Gastroesophageal sphincter (tissue), 4 donors: ENCODE measurements around the gene POU4F2. TPM values are rescaled to one million over a fixed set of nuclear protein-coding genes. Genes with fewer than 3 reads are reported as not detected.

Experiments used
- ATAC-seq: fragments of 150-250 bp; one replicate; pipeline ENCODE4 v1.9.1; 2016; ENCODE audit warnings: mild to moderate bottlenecking, moderate library complexity
- H3K27ac ChIP-seq, 4 donors: fragments of 200-600 bp; sonication (generic) in 3 of 4; 1 replicate in 3 of 4; 2 replicates in 1 of 4; pipeline ENCODE4 v1.5.1; 2016 to 2019
- H3K27me3 ChIP-seq: fragments of 200-600 bp; sonication (generic); one replicate; pipeline ENCODE4 v1.5.1; 2019
- H3K36me3 ChIP-seq, 2 donors: fragments of 200-600 bp; sonication (generic); one replicate each; pipeline ENCODE4 v1.5.1; 2019; ENCODE audit warnings: control low read depth in 1 of 2
- H3K4me1 ChIP-seq, 3 donors: fragments of 200-600 bp; sonication (generic); 1 replicate in 2 of 3; 2 replicates in 1 of 3; pipeline ENCODE4 v1.5.1; 2016 to 2019; ENCODE audit warnings: control low read depth in 2 of 3
- H3K4me3 ChIP-seq, 2 donors: fragments of 200-600 bp; sonication (generic); one replicate each; pipeline ENCODE4 v1.5.1; 2019; ENCODE audit warnings: mild to moderate bottlenecking in 1 of 2, moderate library complexity in 1 of 2
- H3K9me3 ChIP-seq, 3 donors: fragments of 200-600 bp; sonication (generic); one replicate each; pipeline ENCODE4 v1.5.1; 2017 to 2019; ENCODE audit warnings: control low read depth in 2 of 3
- CTCF ChIP-seq, 4 experiments: fragments of 200-600 bp in 2 of 4; fragments of 450-650 bp in 2 of 4; sonication (generic) in 1 of 4; IDR thresholded peaks; one replicate each; pipeline ENCODE4 v1.5.1; 2017 to 2019; ENCODE audit warnings: antibody characterized with exemption in 4 of 4, mild to moderate bottlenecking in 2 of 4, moderate library complexity in 2 of 4
- EP300 ChIP-seq: sonication (generic); formaldehyde crosslinking; IDR thresholded peaks from one replicate; pipeline ENCODE4 v1.6.1; 2017; ENCODE audit warnings: antibody characterized with exemption, mild to moderate bottlenecking
- POLR2A ChIP-seq, 2 donors: fragments of 450-650 bp; IDR thresholded peaks; one replicate each; pipeline ENCODE4 v1.6.1; 2017; ENCODE audit warnings: antibody characterized with exemption in 2 of 2, mild to moderate bottlenecking in 2 of 2, moderate library complexity in 1 of 2
- POLR2AphosphoS5 ChIP-seq: sonication (generic); formaldehyde crosslinking; IDR thresholded peaks from one replicate; pipeline ENCODE4 v1.6.1; 2017; ENCODE audit warnings: antibody characterized with exemption
- WGBS, 2 donors: methylation state at CpG; one replicate each; pipeline ENCODE4 v1.1.5; 2018; ENCODE audit warnings: low coverage in 1 of 2; 5-methylcytosine and 5-hydroxymethylcytosine counted together
- total RNA-seq, 4 donors: library from RNA; depleted of rRNA; stranded (reverse); fragments of >200 nt; gene quantifications; one replicate each; pipeline ENCODE4 v1.1.0, GENCODE V29; 2016

Gene POU4F2
- total RNA-seq, 4 donors from 2014 or later, result not detected

- no peak overlapping the region for H3K27ac ChIP-seq
- no peak overlapping the region for H3K4me3 ChIP-seq
- peaks cover 0 to 11% (median 0%) of the 10 kb centered on the region in 3 donors for H3K9me3 ChIP-seq
- ATAC-seq, result no peak
- no peaks in the 10 kb centered on the region for H3K27me3 ChIP-seq
- TF ChIP-seq EP300, result no peak
- no peak for TF ChIP-seq CTCF (IDR thresholded peaks at IDR 0.05)
- TF ChIP-seq POLR2A (IDR thresholded peaks at IDR 0.05), result no peak
- TF ChIP-seq POLR2AphosphoS5, result no peak
- H3K4me1 ChIP-seq, result no peaks in the 10 kb centered on the region
- WGBS, 2 donors, result 67 to 71% methylated on average over 2 of the region's 2 CpGs
- H3K36me3 ChIP-seq, result no peaks in the 10 kb centered on the region
These were observed 36.3 kb downstream of the POU4F2 start for GRCh38 chr4:146674829-146675570.

Other genes with a start within 250 kb of the POU4F2 start
- 10 to 100 TPM in 1 of 4 donors, 1 to 10 TPM in 3; 5.6 to 12.8 (median 6.8) TPM for gene SLC10A7, start 117.0 kb upstream of the POU4F2 start, total RNA-seq